CD4-positive, alpha-beta T cell (primary cell): ENCODE measurements around the gene NT5DC4. TPM values are rescaled to one million over a fixed set of nuclear protein-coding genes. Genes with fewer than 3 reads are reported as not detected.

Experiments used
- ATAC-seq: fragments of 200-7000 bp; cut with Tn5 transposase; one replicate; pipeline ENCODE4 v1.10.0; 2022; ENCODE audit warnings: mild to moderate bottlenecking; ENCODE audit not compliant: poor library complexity
- CTCF ChIA-PET: fragments of 350-600 bp; sonication (Branson Sonifier 250); formaldehyde crosslinking; loops from one replicate; lab custom pipeline; 2021; ENCODE audit warnings: antibody characterized with exemption, inconsistent platforms; lab: Charles Lee
- POLR2A ChIA-PET: fragments of 350-600 bp; sonication (Branson Sonifier 250); formaldehyde crosslinking; loops from one replicate; lab custom pipeline; 2021; ENCODE audit warnings: antibody characterized with exemption, inconsistent platforms; lab: Charles Lee
- DNase-seq, 14 experiments: peaks; one replicate each; pipeline ENCODE4 v3.0.0-alpha.2; 2013 to 2020; ENCODE audit warnings: mixed read lengths in 2 of 14
- H3K27ac ChIP-seq, 2 donors: one replicate each; pipeline versions ENCODE4 v1.5.1 to v1.7.0; 2013; ENCODE audit warnings: low read length in 2 of 2, low read depth in 1 of 2, mild to moderate bottlenecking in 1 of 2
- H3K27me3 ChIP-seq, 2 experiments: 1 replicate in 1 of 2; 2 replicates in 1 of 2; pipeline versions ENCODE4 v1.6.1 to v1.7.0; 2013; ENCODE audit warnings: low read length in 2 of 2, control low read depth in 1 of 2, mild to moderate bottlenecking in 1 of 2, moderate library complexity in 1 of 2; ENCODE audit not compliant: insufficient read depth in 2 of 2, control insufficient read depth in 1 of 2
- H3K36me3 ChIP-seq: one replicate; pipeline ENCODE4 v1.6.1; 2013; ENCODE audit warnings: low read length, control low read depth; ENCODE audit not compliant: insufficient read depth
- H3K4me1 ChIP-seq: one replicate; pipeline ENCODE4 v1.6.1; 2013; ENCODE audit warnings: low read length, control low read depth; ENCODE audit not compliant: insufficient read depth
- H3K4me3 ChIP-seq: one replicate; pipeline ENCODE4 v1.5.1; 2013; ENCODE audit warnings: mild to moderate bottlenecking, low read length, moderate library complexity
- H3K9me3 ChIP-seq, 2 experiments: 1 replicate in 1 of 2; 2 replicates in 1 of 2; pipeline versions ENCODE4 v1.6.1 to v1.7.0; 2013; ENCODE audit warnings: low read length in 2 of 2, mild to moderate bottlenecking in 2 of 2, control low read depth in 1 of 2, moderate library complexity in 1 of 2; ENCODE audit not compliant: control insufficient read depth in 1 of 2, insufficient read depth in 1 of 2
- H3K27ac Mint-ChIP-seq: one replicate; pipeline ENCODE4 v1.8.0; 2020; ENCODE audit warnings: mixed read lengths
- H3K27me3 Mint-ChIP-seq: one replicate; pipeline ENCODE4 v1.8.0; 2021; ENCODE audit warnings: mixed read lengths
- H3K36me3 Mint-ChIP-seq: one replicate; pipeline ENCODE4 v1.8.0; 2021; ENCODE audit warnings: low read depth, mixed read lengths
- H3K4me1 Mint-ChIP-seq: one replicate; pipeline ENCODE4 v1.8.0; 2021; ENCODE audit warnings: low read depth, mixed read lengths
- H3K4me3 Mint-ChIP-seq: one replicate; pipeline ENCODE4 v1.8.0; 2020; ENCODE audit warnings: mild to moderate bottlenecking, mixed read lengths
- H3K9me3 Mint-ChIP-seq: one replicate; pipeline ENCODE4 v1.8.0; 2020; ENCODE audit warnings: mixed read lengths
- intact Hi-C, 2 experiments: fragments of 100-400 bp; cut with DNase I in 1 of 2; cut with micrococcal nuclease in 1 of 2; formaldehyde crosslinking; loops; one replicate each; pipeline versions ENCODE4 v1.15.1 to v1.9.0; 2023 to 2025; cut with DNase I, micrococcal nuclease
- total RNA-seq, 174 experiments: library from RNA in 2 of 174; stranded (reverse) in 2 of 174; gene quantifications; one replicate each; pipeline ENCODE4 v1.2.3 and lab custom pipeline; 2021 to 2026
- TF ChIP-seq, protein P1 (sequence below): fragments of 200-600 bp; IDR thresholded peaks from one replicate; pipeline ENCODE4 v1.8.0; 2022; ENCODE audit warnings: antibody characterized with exemption, mild to moderate bottlenecking

Gene NT5DC4
- total RNA-seq, 2 experiments from 2014 or later: not detected

- ChIA-PET POLR2A (no interaction called here), CTCF (no interaction called here)
- Mint-ChIP-seq H3K36me3 (no peaks in the 10 kb centered on the region), H3K27ac (no peak overlapping the region), H3K27me3 (peaks cover 22% of the 10 kb centered on the region), H3K4me1 (peaks cover 13% of the 10 kb centered on the region), H3K4me3 (no peak overlapping the region), H3K9me3 (no peaks in the 10 kb centered on the region)
- H3K4me3 ChIP-seq: no peak overlapping the region
- H3K4me1 ChIP-seq: peaks cover 29% of the 10 kb centered on the region
- no peaks in the 10 kb centered on the region for H3K36me3 ChIP-seq
- intact Hi-C loops: no loop called here
- ATAC-seq (no peak), DNase-seq (no peak)
- TF ChIP-seq, protein P1, sequence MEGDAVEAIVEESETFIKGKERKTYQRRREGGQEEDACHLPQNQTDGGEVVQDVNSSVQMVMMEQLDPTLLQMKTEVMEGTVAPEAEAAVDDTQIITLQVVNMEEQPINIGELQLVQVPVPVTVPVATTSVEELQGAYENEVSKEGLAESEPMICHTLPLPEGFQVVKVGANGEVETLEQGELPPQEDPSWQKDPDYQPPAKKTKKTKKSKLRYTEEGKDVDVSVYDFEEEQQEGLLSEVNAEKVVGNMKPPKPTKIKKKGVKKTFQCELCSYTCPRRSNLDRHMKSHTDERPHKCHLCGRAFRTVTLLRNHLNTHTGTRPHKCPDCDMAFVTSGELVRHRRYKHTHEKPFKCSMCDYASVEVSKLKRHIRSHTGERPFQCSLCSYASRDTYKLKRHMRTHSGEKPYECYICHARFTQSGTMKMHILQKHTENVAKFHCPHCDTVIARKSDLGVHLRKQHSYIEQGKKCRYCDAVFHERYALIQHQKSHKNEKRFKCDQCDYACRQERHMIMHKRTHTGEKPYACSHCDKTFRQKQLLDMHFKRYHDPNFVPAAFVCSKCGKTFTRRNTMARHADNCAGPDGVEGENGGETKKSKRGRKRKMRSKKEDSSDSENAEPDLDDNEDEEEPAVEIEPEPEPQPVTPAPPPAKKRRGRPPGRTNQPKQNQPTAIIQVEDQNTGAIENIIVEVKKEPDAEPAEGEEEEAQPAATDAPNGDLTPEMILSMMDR: no peak
- no peaks in the 10 kb centered on the region for H3K27me3 ChIP-seq
- H3K9me3 ChIP-seq: no peaks in the 10 kb centered on the region
- no peak overlapping the region for H3K27ac ChIP-seq
These were observed 11.1 kb upstream of the NT5DC4 start for GRCh38 chr2:112709703-112710102.

DNA sequence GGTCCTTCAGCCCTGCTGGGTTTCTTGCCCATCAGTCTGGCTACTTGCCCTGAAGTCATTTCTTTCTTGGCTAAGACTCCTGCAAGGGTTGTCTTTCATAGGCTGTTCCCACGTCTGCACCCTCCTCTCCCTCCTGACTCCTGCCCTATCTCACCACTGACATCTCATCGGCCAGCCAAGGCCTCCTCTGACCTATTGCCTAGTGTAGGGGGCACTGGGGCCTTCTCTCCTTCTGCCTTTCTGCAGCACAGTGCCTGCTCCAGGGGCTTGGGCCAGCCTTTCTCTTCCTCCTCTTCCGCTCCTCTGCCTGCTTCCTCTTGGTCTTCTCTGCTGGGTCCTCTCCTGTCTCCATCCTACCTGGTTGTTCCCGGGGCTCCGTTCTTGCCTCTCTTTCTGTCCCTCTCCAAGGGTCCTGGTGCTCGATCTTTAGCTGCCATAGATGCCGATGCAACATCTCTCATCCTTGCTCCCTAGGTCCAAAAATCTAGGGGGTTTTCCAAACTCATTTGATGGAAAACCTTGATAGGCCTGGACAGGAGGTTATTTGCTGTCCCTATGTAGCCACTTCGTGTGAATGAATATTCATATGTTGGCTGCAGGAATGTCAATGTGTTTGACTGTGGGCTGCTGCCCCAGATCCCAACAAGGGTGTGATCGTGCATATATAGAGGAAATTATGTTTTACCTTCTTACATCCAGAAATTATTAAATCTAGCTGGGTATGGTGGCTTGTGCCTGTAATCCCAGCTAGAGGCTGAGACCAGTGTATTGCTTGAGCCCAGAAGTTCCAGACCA lies 9.7 kb upstream of the NT5DC4 start:
- intact Hi-C loops: no loop called here
- H3K4me3 Mint-ChIP-seq: no peak overlapping the region
- CTCF ChIA-PET: no interaction called here
- Histone ChIP-seq H3K4me3 (no peak overlapping the region), H3K27ac (no peak overlapping the region), H3K4me1 (peaks cover 21% of the 10 kb centered on the region), H3K36me3 (no peaks in the 10 kb centered on the region), H3K27me3 (no peaks in the 10 kb centered on the region), H3K9me3 (no peaks in the 10 kb centered on the region)
- POLR2A ChIA-PET: no interaction called here
- H3K4me1 Mint-ChIP-seq: peaks cover 5% of the 10 kb centered on the region
- ATAC-seq: no peak
- no peak overlapping the region for H3K27ac Mint-ChIP-seq
- TF ChIP-seq, protein P1: no peak
- no peaks in the 10 kb centered on the region for H3K36me3 Mint-ChIP-seq
- peaks cover 12% of the 10 kb centered on the region for H3K27me3 Mint-ChIP-seq
- H3K9me3 Mint-ChIP-seq: no peaks in the 10 kb centered on the region
- DNase-seq: no peak

GRCh38 chr2:112712465-112712864 lies 8.4 kb upstream of the NT5DC4 start:
- DNase-seq (no peak), ATAC-seq (no peak)
- Mint-ChIP-seq H3K27me3 (peaks cover 8% of the 10 kb centered on the region), H3K36me3 (no peaks in the 10 kb centered on the region), H3K4me3 (no peak overlapping the region), H3K9me3 (no peaks in the 10 kb centered on the region), H3K27ac (no peak overlapping the region), H3K4me1 (no peaks in the 10 kb centered on the region)
- no peak overlapping the region for H3K27ac ChIP-seq
- intact Hi-C loops: no loop called here
- TF ChIP-seq, protein P1: no peak
- H3K9me3 ChIP-seq: no peaks in the 10 kb centered on the region
- ChIA-PET POLR2A (no interaction called here), CTCF (no interaction called here)
- H3K4me3 ChIP-seq: no peak overlapping the region
- H3K27me3 ChIP-seq: no peaks in the 10 kb centered on the region
- H3K36me3 ChIP-seq: no peaks in the 10 kb centered on the region
- peaks cover 16% of the 10 kb centered on the region for H3K4me1 ChIP-seq
